DMS153 (cell line): ENCODE data around the gene SNX11.

Experiments
- DNase-seq: peaks from one replicate; lab custom pipeline; 2025; lab: John Stamatoyannopoulos, UW

SNX11 gene

DNA sequence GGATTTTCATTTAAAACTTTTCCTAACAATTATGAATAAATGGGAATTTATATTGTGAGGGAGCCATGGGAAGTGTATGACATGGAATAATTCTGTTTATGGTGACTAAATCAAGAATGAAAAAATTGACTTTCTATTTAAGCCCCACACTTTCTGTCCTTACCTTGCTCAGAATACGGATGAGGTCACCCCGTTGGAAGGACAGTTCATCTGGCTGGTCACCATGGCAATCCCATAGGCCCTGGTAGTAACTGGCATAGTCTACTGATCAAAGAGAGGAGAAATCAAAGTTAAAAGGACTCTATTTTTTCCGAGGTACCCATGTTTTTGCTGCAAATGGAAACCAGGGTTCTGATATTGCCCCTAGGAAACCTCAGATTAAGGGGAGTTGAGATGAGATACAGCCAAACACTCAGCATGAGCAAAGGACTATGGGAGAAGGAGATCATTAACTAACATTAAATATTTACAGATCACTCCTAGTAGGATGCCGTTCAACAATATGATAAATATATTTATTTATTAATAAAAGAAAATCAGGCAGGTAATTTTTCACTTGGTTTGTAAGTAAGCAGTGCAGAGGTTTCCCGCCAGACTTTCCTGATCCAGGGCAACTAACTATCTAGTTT is 54.9 kb downstream of the SNX11 start:
- no peak for DNase-seq

DNA sequence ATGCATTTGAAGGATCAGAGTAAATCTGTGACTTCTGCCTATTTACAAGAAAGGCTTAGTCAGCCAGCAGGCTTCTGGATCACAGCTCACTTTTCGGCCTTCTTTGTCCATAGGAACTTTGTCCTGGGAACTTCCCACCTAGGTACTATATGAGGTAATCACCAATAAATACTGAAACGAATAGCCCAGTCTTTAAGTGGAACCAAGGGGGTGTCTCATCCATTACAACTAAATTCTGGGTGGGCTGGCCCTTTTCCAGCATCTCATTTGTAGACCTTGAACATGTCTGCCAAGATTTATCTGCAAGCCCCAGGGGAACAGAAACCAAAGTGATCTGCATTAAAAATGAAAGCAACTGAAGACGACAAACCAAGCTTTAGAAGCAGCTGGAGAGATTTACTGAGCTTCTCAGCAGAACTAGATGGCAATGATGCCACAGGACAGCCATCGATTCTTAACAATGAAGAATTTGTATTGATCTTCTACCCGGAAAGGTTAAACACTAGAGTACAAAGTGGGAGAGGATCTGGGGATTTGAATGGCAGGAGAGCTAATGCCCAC is 55.5 kb downstream of the SNX11 start:
- DNase-seq, result no peak

DNA sequence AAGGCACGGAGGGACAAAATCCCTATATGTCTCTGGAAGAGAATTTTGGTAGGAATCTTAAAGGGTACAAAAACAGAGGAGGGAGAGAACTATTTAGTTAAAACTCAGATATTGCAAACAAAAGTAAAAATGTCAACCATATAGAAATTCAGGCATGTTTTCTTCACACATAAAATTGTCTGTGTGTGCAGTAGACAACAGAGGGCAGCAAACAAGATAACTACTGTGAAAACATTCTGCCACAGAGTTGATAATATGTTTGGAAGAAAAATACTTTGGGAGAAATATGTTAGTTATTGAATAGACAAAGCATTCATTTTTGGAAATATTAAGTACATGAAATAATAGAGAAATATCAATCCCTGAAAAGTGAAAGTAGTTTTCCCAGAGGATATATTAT is 56.2 kb downstream of the SNX11 start:
- DNase-seq, result no peak

DNA sequence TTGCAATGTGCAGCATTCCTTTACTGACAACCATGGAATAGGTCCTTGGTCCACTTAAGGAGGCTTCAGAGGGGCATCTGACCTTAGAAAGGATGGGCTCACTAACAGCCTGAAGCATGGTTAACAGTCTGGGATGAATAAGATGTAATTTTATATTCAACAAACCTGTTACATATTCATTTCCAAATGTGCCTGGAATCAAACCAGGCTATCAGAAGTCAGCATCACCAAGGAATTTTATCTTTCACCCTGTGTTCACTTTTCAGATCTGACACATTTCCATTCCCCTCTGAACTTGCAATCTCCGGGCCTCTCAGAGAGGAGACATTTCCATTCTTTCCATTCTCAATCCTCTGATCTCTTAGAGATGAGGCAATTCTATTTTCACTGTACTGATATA is 62.4 kb downstream of the SNX11 start:
- DNase-seq, result no peak
